HG03066 (cell line): Measurements from ENCODE around the gene DAPK3.
"Not testable (repeated sequence)": the region's sequence is repeated elsewhere in the genome, so short reads cannot be mapped to it uniquely, and the experiment has no call there.

ENCODE experiments used
- ATAC-seq: cut with Tn5 transposase; IDR thresholded peaks from one replicate; pipeline ENCODE4 v1.9.1; 2021; ENCODE audit warnings: low read depth; ENCODE audit not compliant: unreplicated experiment

DAPK3 gene

GRCh38 chr19:3980353-3981251 is 9.7 kb upstream of the DAPK3 start:
- ATAC-seq = no peak

- ATAC-seq = no peak
These were observed 8.9 kb upstream of the DAPK3 start for GRCh38 chr19:3979674-3980352.

GRCh38 chr19:3979289-3979673 is 8.4 kb upstream of the DAPK3 start:
- ATAC-seq = no peak

DNA sequence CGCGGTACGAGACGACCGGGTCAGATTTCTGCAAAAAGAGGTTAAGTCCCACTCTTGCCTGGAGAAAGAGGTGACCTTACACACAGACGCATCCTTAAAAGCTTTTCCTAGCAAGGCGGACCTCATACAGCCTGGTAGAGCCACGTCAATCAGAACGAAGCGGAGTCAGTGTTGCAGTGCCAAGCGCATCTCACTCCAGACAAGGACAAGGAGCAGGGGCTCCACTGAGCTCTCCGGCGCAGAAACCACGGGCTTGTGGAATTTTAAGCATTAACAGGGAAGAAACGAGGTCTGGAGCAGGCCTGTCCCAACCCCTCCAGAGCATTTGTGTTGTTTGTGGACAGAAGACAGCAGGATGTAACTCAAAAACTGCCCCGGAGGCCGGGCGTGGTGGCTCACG is 7.2 kb upstream of the DAPK3 start:
- ATAC-seq = no peak

DNA sequence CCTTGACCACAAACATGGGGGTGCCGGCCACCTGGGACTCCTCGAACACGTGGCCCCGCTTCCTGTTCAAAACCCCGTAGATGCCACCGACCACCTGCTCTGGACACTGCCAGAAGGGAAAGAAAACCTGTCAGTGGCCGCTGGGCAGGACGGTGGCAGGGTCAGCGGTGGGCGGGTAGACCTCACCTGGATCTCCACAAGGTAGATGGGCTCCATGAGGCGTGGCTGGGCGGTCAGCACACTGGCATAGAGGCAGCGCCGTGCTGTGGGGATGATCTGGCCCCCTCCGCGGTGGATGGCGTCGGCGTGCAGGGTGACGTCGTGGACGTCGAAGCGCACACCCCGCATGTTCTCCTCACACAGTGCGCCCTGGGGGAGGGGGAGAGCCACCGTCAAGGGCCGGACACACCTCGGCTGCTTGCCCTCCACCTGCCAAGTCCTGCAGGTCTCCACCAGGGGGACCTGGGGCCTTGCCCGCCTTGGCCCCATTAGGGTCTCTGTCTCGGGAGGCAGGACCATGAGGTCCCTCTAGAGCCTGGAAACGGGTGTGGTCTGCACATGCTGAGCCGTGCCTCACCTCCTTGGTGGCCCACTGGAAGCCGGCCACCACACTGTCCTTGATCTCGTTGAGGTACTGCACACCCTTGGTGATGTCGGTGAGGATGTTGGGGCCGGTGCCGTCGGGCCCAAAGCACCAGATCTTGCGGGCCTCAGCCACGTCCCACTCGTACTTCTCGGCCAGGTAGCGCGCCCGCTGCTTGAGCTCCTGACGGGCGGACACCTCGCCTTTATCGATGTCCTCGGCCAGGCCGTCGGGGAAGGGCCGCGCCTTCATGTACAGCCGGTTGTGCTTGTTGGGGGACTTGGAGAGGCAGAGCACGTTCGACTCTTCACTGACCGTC is 6.6 kb upstream of the DAPK3 start:
- ATAC-seq = no peak

- ATAC-seq = no peak
These were observed 5.8 kb upstream of the DAPK3 start for GRCh38 chr19:3976495-3977241.

DNA sequence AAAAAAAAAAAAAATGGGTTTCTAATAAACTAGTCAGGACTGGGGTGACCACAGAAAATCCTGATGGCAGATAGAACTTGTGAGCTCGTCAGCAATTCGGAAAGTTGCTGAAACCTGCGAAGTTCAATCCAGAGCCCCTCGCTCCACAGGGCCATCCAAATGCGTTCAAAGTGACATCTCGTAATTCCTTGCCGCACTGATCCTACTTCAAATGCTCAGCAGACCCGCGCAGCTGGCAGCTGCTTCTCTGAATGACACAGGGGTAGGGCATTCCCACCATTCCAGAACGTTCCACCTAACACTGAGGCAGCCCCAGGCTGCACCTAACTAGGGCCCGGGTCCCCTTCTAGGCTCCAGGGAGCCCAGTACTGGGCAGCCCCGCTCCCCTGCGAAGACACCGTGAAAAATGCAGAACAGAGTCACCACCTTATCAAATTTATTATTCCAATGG is 4.8 kb upstream of the DAPK3 start:
- ATAC-seq = no peak

- no peak for ATAC-seq
These were observed 4.2 kb upstream of the DAPK3 start for GRCh38 chr19:3975144-3975543.

DNA sequence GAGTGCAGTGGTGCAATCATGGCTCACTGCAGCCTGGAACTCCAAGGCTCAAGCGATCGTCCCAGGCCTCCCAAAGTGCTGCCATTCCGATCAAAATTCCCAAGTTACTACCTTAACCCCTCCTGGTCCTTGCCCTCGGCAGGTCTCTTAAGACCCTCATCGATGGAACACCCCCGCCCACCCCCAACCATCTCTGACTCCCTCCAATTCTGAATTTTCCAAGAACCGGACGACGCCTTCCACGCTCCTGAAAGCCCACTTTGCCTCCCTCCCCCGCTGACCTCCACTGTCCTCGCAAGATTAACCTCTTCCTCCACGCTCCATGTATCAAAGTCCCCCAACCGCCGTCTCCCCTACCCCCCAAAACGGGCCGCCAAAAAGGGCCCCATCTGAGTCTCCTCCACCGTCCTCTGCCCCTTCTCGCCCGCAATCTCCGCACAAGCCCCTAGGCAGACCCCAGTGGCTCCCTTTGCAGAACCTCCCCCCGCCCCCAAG is 539 bp downstream of the DAPK3 start:
- ATAC-seq = no peak

DNA sequence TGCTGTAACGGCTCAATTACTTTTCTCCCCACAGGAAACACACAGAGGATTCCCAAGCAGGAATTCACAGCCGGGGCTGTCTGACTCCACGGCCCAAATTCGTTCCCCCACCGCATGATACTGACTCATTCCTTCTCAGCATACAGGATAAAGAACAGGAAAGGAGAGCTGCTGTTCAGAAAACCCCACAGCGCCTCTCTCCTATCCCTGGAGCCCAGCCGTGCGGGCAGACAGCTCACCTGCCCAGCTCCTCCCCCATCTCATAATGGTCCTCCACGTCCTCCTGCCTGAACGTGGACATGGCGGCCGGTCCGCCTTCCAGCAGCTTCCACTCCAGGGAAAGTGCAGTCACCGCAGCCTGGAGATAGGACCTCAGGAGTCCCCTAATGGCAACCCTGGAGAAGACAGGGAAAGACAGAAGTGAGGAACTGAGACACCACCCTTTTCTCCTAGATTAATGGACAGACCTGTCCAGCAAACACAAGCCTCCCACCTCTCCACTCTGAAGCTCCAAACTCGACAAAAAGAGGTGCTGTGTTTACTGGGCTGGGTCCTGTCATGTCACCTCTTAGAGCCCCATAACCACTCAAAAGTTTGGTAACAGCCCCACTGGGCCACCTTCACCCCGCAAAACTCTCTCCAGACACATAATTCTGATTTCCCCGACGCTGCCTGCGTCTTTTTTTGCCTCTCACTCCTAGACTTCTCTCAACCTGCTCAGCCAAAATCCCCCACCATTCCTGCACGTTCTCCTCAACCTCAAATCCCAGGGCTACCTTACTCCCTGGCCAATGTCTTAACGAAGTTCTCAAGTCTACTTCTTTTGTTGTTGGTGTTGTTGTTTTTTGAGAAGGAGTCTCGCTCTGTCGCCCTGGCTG is 1.2 kb downstream of the DAPK3 start:
- ATAC-seq = no peak

DNA sequence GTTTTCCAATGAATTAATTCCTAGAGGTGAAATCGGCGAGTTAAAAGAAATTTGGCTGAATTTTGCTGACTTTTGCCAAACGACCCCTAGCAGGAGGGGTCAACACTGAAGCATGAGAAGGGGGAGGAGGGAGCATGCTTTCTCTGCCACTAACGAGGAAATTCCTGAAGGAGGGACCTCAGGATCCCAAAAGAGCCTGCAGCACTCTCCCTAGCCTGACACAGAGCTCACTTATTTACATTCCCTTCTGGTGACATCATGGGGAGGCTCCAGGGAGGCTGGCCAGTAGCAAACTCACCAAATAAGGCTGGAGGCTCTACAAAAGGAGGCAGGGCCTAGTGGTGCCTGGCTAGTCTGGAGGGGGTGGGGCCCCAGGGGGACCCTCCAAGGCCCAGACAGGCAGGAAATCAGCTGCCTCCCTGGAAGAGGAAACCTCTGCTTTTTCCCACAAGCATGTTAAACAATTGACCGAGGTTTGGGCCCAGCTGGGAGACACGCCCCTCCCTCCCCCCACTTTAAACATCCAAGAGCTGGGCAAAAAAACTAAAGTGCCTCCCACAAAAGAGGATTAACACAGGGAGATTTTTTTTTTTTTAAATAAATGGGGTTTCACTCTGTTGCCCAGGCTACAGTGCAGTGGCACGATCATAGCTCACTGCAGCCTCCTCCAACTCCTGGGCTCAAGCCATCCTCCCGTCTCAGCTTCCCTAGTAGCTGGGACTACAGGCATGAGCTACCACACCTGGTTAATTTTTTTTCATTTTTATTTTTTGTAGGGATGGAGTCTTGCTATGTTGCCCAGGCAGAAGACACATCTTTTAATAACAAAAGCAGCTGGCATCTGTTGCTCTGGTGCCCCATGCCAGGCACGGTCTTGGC is 2.1 kb downstream of the DAPK3 start:
- no peak for ATAC-seq

DNA sequence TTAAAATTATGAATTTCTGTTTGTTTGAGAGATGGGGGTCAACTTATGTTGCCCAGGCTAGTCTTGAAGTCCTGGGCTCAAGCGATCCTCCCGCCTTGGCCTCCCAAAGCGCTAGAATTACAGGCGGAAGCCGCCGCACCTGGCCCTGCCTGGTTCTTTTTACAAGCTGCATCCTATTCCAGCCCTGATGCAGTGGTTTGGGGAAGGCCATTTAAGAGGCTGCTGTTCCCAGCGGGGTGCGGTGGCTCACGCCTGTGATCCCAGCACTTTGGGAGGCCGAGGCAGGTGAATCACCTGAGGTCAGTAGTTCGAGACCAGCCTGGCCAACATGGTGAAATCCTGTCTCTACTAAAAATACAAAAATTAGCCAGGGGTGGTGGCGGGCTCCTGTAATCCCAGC is 2.9 kb downstream of the DAPK3 start:
- not testable (repeated sequence) for ATAC-seq

DNA sequence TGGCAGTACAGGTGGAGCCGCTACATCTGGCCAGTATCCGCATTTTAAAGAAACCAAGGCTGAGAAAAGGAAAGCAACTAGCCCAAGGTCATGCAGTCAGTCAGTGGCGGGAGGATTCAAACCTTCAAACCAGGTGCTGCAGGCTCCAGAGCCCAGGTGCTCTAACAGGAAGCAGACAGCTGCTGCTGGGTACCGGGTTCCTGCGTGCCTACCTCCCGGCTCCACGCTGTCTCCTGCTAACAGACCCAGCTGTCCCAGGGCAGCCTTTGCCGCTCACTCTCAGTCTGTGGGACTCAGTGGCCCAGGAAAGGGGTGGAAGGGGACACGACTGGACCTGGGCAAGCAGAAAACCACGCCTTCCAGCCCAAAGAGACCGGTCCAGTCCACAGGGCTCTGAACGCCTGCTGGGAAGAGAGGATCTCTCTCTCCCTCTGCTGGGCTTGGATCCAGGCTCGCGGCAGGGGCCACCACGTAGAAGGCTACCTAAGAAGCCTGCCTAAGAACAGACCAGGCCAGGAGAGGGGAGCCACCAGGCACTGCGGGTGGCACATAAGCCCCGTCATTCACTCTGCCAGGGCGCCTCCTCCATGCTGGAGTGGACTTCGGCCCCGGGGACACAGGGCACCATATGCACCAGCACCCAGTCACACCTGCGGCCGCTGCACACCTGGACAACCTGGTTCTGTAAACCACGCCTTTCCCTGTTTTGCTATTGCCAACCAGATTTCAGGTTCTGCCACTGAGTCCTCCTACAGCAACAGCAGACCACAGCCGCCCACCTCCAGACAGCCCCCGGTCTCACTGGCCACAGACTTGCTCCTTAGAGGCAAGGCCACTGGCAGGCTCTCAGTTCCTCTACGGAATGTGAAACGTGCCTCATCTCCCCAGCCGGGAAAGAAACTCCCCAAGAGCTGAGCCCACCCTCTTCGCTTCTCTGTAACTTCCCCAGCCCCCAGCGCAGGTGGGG is 4.6 kb downstream of the DAPK3 start:
- ATAC-seq = no peak

DNA sequence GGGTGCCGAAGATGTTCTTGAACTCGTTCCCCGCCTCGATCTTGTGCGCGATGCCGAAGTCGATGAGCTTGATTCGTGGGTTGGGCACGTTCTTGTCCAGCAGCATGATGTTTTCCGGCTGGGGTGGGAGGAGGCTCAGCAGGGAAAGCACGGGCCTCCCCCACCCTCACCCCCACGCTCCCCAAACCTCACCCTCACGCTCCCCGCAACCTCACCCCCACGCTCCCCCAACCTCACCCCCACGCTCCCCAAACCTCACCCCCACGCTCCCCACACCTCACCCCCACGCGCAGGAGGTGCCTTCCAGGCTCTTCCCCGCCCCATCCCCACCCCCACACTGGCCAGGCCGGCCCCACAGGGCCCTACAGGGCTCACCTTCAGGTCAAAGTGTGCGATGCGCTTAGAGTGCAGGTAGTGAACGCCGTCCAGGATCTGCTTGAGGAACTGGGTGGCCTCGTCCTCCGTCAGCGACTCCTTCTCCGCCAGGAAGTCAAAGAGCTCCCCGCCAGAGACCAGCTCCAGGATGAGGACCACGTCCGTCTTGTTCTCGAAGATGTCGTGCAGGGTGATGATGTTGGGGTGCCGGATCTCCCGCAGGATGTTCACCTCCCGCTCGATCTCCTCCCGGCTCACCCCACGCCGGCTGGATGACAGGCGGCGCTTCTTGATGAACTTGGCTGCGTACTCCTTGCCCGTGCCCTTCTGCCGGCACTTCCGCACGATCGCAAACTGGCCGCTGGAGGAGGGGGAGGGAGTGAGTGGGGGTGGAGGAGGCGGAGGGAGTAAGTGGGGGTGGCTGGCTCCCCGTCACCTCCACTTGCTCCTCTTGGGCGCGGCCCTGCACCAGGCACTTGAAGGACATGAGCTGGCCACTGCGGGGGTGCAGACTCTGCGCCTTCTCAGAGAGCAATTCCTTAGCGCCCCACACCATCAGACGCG is 6.4 kb downstream of the DAPK3 start:
- no peak for ATAC-seq

DNA sequence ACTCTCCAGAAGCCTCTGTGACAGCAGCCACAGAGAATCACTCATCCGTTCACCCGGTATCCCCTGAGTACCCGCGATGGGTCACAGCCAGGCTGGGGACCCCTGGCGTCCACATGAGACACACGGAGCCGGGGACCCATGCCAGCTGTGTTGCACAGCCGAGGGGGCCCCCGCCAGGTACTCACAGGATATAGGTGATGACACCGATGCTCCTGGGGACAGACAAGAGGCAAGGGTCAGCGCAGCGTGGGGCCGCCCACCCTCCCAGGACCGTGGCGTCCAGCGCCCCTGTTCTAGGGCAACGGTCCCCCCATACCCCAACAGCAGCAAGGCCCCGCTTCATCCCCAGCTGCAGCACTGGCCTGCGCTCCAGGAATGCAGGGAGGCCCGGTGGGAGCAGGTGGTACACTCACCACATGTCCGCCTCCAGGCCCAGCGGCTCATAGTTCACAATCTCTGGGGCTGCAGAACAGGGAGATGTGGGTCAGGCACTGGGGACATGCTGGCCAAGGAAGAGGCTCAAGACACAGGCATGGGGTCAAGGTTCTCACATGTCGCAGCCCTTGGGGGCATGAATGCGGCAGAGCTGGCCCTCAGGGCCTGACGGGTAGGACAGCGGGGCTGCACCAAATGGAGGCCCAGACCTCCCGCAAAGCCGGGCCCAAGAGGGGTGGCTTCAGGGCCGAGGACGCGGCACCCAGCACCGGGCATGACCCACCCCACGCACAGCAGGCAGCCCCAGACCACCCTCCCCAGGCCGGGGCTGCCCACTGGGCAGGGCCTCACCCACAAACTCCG is 7.2 kb downstream of the DAPK3 start:
- no peak for ATAC-seq
